Endothelial cell of umbilical vein (primary cell): ENCODE measurements around the gene DNTT. TPM values are rescaled to one million over a fixed set of nuclear protein-coding genes. Genes with fewer than 3 reads are reported as not detected.

Source experiments
- BruUV-seq: library from RNA; stranded (reverse); fragments of 400-500 nt; replicated peaks from 2 replicates; lab custom pipeline; 2021; lab: Mats Ljungman, UMichigan
- CTCF ChIA-PET: fragments of 300-600, 350-600 bp; sonication (Branson Sonifier 250); formaldehyde crosslinking; loops from one replicate; lab custom pipeline; 2021; ENCODE audit warnings: antibody characterized with exemption, inconsistent platforms; lab: Charles Lee
- POLR2A ChIA-PET: fragments of 300-600, 350-600 bp; sonication (Branson Sonifier 250); formaldehyde crosslinking; loops from one replicate; lab custom pipeline; 2021; ENCODE audit warnings: antibody characterized with exemption, inconsistent platforms; lab: Charles Lee
- DNase-seq: peaks from one replicate; pipeline ENCODE4 v3.0.0-alpha.2; 2011; ENCODE audit warnings: low read depth, low spot score
- FAIRE-seq: peaks from 2 replicates; lab custom pipeline; 2011; peaks lifted over from hg19 to GRCh38; lab: Jason Lieb, UNC
- H2AFZ ChIP-seq: 2 replicates; pipeline ENCODE4 v1.6.0; 2012; ENCODE audit warnings: low read depth, low read length, control low read depth, inconsistent platforms
- H3K27ac ChIP-seq: 2 replicates; pipeline ENCODE4 v1.5.1; 2011; ENCODE audit warnings: low read depth, mild to moderate bottlenecking, control low read depth, low read length, moderate library complexity; ENCODE audit not compliant: insufficient read depth
- H3K27me3 ChIP-seq, 2 experiments: 2 replicates each; pipeline versions ENCODE4 v1.6.0 to v1.6.1; 2011; ENCODE audit warnings: low read length in 2 of 2, mixed read lengths in 1 of 2; ENCODE audit not compliant: control insufficient read depth in 2 of 2, insufficient read depth in 2 of 2
- H3K36me3 ChIP-seq, 2 experiments: 2 replicates in 1 of 2; 3 replicates in 1 of 2; pipeline ENCODE4 v1.5.1; 2011; ENCODE audit warnings: low read length in 2 of 2, mild to moderate bottlenecking in 1 of 2, moderate library complexity in 1 of 2; ENCODE audit not compliant: control insufficient read depth in 2 of 2, insufficient read depth in 2 of 2; ENCODE audit errors: extremely low read depth in 1 of 2
- H3K4me1 ChIP-seq: 3 replicates; pipeline ENCODE4 v1.5.1; 2011; ENCODE audit warnings: mild to moderate bottlenecking, low read length; ENCODE audit not compliant: control insufficient read depth, insufficient read depth; ENCODE audit errors: extremely low read depth
- H3K4me2 ChIP-seq: 2 replicates; pipeline ENCODE4 v1.6.1; 2011; ENCODE audit warnings: low read length, control low read depth, mixed read lengths; ENCODE audit not compliant: insufficient read depth
- H3K4me3 ChIP-seq, 3 experiments: fragments of 200-600 bp in 1 of 3; sonication (generic), shearing (Covaris generic) in 1 of 3; replicated peaks in 1 of 3; 2 replicates each; pipeline ENCODE4 v1.5.1; 2011 to 2016; ENCODE audit warnings: control low read depth in 3 of 3, low read length in 3 of 3, mild to moderate bottlenecking in 2 of 3, inconsistent platforms in 1 of 3, low read depth in 1 of 3, moderate library complexity in 1 of 3; ENCODE audit not compliant: insufficient read depth in 1 of 3
- H3K79me2 ChIP-seq: 2 replicates; pipeline ENCODE4 v1.6.0; 2012; ENCODE audit warnings: low read length, inconsistent platforms; ENCODE audit not compliant: control insufficient read depth, insufficient read depth
- H3K9ac ChIP-seq: replicated peaks from 2 replicates; pipeline ENCODE3; 2011; ENCODE audit warnings: low read length, control low read depth; ENCODE audit not compliant: insufficient read depth; ENCODE audit errors: extremely low read depth
- H3K9me1 ChIP-seq: replicated peaks from 3 replicates; pipeline ENCODE4 v1.6.0; 2011; ENCODE audit warnings: mild to moderate bottlenecking, low read length; ENCODE audit not compliant: control insufficient read depth, insufficient read depth; ENCODE audit errors: extremely low read depth
- H3K9me3 ChIP-seq: replicated peaks from 2 replicates; pipeline ENCODE4 v1.5.1; 2012; ENCODE audit warnings: low read length, inconsistent platforms; ENCODE audit not compliant: control insufficient read depth, insufficient read depth
- H4K20me1 ChIP-seq: replicated peaks from 2 replicates; pipeline ENCODE3; 2011; ENCODE audit warnings: mild to moderate bottlenecking, low read length; ENCODE audit not compliant: control insufficient read depth, insufficient read depth; ENCODE audit errors: extremely low read depth
- CTCF ChIP-seq, 2 donors: IDR thresholded peaks; 1 replicate in 1 of 2; 2 replicates in 1 of 2; pipeline ENCODE4 v1.5.1; 2011; ENCODE audit warnings: low read length in 2 of 2, mild to moderate bottlenecking in 2 of 2, moderate library complexity in 2 of 2, control low read depth in 1 of 2, inconsistent platforms in 1 of 2, low read depth in 1 of 2; ENCODE audit not compliant: insufficient read depth in 1 of 2; ENCODE audit errors: extremely low read depth in 1 of 2
- EZH2 ChIP-seq: IDR thresholded peaks from 2 replicates; pipeline ENCODE4 v1.6.1; 2012; ENCODE audit warnings: borderline replicate concordance, low read depth, mild to moderate bottlenecking, moderate library complexity, low read length, inconsistent platforms; ENCODE audit not compliant: severe bottlenecking
- FOS ChIP-seq: IDR thresholded peaks from 2 replicates; pipeline ENCODE4 v1.6.1; 2011; ENCODE audit warnings: mild to moderate bottlenecking, low read length, moderate library complexity, borderline replicate concordance; ENCODE audit not compliant: insufficient read depth
- GATA2 ChIP-seq: IDR thresholded peaks from 2 replicates; pipeline ENCODE4 v1.7.0; 2011; ENCODE audit warnings: low read depth, mild to moderate bottlenecking, moderate library complexity, mixed read lengths, low read length; ENCODE audit not compliant: insufficient read length, insufficient read depth
- JUN ChIP-seq: IDR thresholded peaks from 2 replicates; pipeline ENCODE4 v1.6.1; 2011; ENCODE audit warnings: borderline replicate concordance, low read depth; ENCODE audit not compliant: insufficient read length, insufficient read depth
- MAX ChIP-seq: IDR thresholded peaks from 2 replicates; pipeline ENCODE4 v1.6.1; 2011; ENCODE audit not compliant: insufficient read depth, insufficient read length
- MYC ChIP-seq: IDR thresholded peaks from one replicate; pipeline ENCODE4 v1.6.1; 2011; ENCODE audit warnings: mild to moderate bottlenecking, low read depth, low read length
- POLR2A ChIP-seq: IDR thresholded peaks from 2 replicates; pipeline ENCODE4 v1.6.1; 2012; ENCODE audit warnings: low read depth, mild to moderate bottlenecking, control low read depth, low read length
- POLR2AphosphoS5 ChIP-seq: IDR thresholded peaks from 2 replicates; pipeline ENCODE4 v1.6.1; 2012; ENCODE audit warnings: low read depth, mild to moderate bottlenecking, control low read depth, low read length, moderate library complexity; ENCODE audit not compliant: insufficient read depth
- dilution Hi-C: fragments of 300-500 bp; cut with MboI; formaldehyde crosslinking; loops from one replicate; pipeline ENCODE4 v1.15.0; 2019; ENCODE audit warnings: low sequenced_read_pairs; ENCODE audit not compliant: extremely low pct_ligation_motif_present
- intact Hi-C: fragments of 100-400 bp; cut with micrococcal nuclease; formaldehyde crosslinking; loops from one replicate; pipeline ENCODE4 v1.10.0; 2022
- polyA plus RNA-seq, 4 experiments: library from polyadenylated mRNA; depleted of rRNA in 3 of 4; stranded (reverse) in 3 of 4; unstranded in 1 of 4; fragments of >200 nt; gene quantifications; 2 replicates each; pipeline versions ENCODE4 v1.2.1 to v1.2.3, GENCODE V29; 2011 to 2012; ENCODE audit warnings: missing spikeins in 1 of 4
- total RNA-seq: library from RNA; stranded (reverse); gene quantifications from 2 replicates; pipeline ENCODE4 v1.2.3, GENCODE V29; 2021

Gene DNTT
- total and polyA plus RNA-seq, 2 donors (not counting 3 experiments of a cell fraction or from before 2014, with no cell fraction given), result not detected

GRCh38 chr10:96263669-96264068, 40.6 kb upstream of the DNTT start:
- POLR2A ChIA-PET, result no interaction called here
- no TSS peak for BruUV-seq

More at GRCh38 chr10:96263669-96264068, 40.6 kb upstream of the DNTT start:
- dilution Hi-C loops, result no loop called here
- Histone ChIP-seq H3K9me1 (no peaks in the 10 kb centered on the region), H3K27ac (no peak overlapping the region), H3K9ac (no peak overlapping the region), H3K4me1 (no peaks in the 10 kb centered on the region), H3K79me2 (no peaks in the 10 kb centered on the region), H3K4me3 (no peak overlapping the region), H4K20me1 (no peaks in the 10 kb centered on the region), H3K27me3 (peaks cover 0 to 2% of the 10 kb centered on the region in 2 experiments), H3K36me3 (no peaks in the 10 kb centered on the region), H3K9me3 (no peaks in the 10 kb centered on the region), H2AFZ (no peak overlapping the region), H3K4me2 (no peak overlapping the region)
- DNase-seq (no peak), FAIRE-seq (no peak)
- TF ChIP-seq MAX (no peak), JUN (no peak), POLR2A (no peak), POLR2AphosphoS5 (no peak), FOS (no peak), GATA2 (no peak), CTCF (IDR thresholded peaks at IDR 0.05; ENCODE audit: extremely low read depth in 1 of 2, insufficient read depth in 1 of 2, low read depth in 1 of 2, low read length in 2 of 2) (no peak), MYC (no peak), EZH2 (no peak)
- CTCF ChIA-PET, result interaction anchor here (3.4 kb wide), 1 partner anchor 34 kb away, joined by 10 read pairs; no protein-coding TSS in a partner anchor
- intact Hi-C loops, result no loop called here
